ENCODE results near the gene FARS2. TPM values are rescaled to one million over a fixed set of nuclear protein-coding genes. Genes with fewer than 3 reads are reported as not detected.

Gene FARS2
- total and polyA plus RNA-seq, 9 of the 15 experiments (the other 6 are each of a cell fraction or from before 2014, with no cell fraction given), result 16.5 to 62.2 (median 27.0) TPM

DNA sequence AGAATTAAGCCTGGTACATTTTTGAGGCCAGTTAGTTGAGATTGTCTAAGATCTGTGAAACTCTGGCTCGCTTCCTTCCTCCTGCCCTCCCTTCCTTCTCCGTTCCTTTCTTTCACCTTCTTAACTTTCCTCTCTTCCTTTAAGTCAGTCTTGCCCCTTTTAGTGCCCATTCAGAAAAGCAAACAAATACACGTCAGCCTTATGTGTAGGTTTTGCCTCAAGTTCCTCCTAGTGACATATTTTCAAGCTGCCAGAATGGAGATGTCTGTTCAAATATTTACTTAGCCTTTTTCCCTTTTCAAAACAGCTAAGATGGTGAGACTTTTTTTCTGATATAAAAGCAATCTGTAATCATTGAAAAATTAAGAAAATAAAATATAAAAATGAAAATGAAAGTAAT is 178.4 kb downstream of the FARS2 start (continued):
- TF ChIP-seq, protein P1, sequence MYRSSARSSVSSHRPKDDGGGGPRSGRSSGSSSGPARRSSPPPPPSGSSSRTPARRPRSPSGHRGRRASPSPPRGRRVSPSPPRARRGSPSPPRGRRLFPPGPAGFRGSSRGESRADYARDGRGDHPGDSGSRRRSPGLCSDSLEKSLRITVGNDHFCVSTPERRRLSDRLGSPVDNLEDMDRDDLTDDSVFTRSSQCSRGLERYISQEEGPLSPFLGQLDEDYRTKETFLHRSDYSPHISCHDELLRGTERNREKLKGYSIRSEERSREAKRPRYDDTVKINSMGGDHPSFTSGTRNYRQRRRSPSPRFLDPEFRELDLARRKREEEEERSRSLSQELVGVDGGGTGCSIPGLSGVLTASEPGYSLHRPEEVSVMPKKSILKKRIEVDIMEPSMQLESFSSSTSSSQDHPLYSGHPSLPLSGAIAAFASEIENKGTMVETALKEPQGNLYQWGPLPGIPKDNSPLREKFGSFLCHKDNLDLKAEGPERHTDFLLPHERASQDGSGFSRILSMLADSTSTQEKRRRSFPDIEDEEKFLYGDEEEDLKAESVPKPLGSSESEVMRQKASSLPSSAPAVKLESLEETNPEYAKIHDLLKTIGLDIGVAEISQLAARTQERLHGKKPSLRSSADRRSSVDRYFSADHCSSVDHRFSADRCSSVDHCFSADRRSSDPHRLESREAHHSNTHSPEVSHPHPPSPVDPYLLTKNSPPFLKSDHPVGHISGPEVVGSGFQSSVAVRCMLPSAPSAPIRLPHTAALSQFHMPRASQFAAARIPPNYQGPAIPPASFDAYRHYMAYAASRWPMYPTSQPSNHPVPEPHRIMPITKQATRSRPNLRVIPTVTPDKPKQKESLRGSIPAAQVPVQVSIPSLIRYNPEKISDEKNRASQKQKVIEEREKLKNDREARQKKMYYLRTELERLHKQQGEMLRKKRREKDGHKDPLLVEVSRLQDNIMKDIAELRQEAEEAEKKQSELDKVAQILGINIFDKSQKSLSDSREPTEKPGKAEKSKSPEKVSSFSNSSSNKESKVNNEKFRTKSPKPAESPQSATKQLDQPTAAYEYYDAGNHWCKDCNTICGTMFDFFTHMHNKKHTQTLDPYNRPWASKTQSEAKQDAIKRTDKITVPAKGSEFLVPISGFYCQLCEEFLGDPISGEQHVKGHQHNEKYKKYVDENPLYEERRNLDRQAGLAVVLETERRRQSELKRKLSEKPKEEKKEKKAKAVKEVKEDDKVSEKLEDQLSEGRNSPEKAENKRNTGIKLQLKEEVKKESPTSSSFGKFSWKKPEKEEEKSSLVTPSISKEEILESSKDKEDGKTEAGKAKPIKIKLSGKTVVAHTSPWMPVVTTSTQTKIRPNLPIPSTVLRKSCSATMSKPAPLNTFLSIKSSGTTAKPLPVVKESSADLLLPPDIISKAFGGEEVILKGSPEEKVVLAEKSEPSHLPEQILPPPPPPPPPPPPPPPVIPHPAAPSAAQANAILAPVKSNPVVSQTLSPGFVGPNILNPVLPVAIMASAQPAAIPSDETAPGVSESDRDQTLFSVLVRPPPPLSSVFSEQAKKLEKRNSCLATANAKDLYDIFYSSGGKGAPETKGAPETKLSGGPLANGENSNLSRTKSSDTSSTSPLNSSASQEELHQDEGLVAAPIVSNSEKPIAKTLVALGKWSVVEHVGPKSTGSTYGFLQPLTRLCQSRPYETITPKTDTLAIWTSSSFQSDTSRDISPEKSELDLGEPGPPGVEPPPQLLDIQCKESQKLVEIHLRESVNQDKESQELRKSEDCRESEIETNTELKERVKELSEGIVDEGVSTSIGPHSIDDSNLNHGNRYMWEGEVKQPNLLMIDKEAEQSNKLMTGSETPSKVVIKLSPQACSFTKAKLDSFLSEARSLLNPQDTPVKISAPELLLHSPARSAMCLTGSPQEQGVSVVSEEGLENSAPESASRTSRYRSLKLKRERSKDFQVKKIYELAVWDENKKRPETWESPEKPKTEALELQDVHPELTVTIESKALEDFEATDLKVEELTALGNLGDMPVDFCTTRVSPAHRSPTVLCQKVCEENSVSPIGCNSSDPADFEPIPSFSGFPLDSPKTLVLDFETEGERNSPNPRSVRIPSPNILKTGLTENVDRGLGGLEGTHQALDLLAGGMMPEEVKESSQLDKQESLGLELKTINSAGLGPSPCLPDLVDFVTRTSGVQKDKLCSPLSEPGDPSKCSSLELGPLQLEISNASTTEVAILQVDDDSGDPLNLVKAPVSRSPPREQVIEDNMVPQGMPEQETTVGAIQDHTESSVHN (IDR thresholded peaks at IDR 0.05; ENCODE audit: borderline replicate concordance in 1 of 2, low read depth in 1 of 2), result no peak
- TF ChIP-seq HDAC3 (IDR thresholded peaks at IDR 0.05; ENCODE audit: borderline replicate concordance, partially characterized antibody) (no peak), SMAD3 (CRISPR knock-in tag; conservative IDR thresholded peaks at IDR 0.05) (no peak), SMARCA4 (IDR thresholded peaks at IDR 0.05) (no peak), MAFF (IDR thresholded peaks at IDR 0.05; ENCODE audit: low read length) (no peak)
- TF ChIP-seq, protein P2, sequence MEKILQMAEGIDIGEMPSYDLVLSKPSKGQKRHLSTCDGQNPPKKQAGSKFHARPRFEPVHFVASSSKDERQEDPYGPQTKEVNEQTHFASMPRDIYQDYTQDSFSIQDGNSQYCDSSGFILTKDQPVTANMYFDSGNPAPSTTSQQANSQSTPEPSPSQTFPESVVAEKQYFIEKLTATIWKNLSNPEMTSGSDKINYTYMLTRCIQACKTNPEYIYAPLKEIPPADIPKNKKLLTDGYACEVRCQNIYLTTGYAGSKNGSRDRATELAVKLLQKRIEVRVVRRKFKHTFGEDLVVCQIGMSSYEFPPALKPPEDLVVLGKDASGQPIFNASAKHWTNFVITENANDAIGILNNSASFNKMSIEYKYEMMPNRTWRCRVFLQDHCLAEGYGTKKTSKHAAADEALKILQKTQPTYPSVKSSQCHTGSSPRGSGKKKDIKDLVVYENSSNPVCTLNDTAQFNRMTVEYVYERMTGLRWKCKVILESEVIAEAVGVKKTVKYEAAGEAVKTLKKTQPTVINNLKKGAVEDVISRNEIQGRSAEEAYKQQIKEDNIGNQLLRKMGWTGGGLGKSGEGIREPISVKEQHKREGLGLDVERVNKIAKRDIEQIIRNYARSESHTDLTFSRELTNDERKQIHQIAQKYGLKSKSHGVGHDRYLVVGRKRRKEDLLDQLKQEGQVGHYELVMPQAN (IDR thresholded peaks at IDR 0.05; ENCODE audit: borderline replicate concordance), result no peak
